HepG2 (cell line): ENCODE measurements around the gene ITSN2. TPM values are rescaled to one million over a fixed set of nuclear protein-coding genes. Genes with fewer than 3 reads are reported as not detected.

ENCODE experiments used
- ATAC-seq: fragments of 200-7000 bp; cut with Tn5 transposase; 3 replicates; pipeline ENCODE4 v1.9.1; 2020; ENCODE audit warnings: mild to moderate bottlenecking, moderate library complexity
- BruUV-seq: library from RNA; stranded (reverse); fragments of 400-500 nt; replicated peaks from 2 replicates; lab custom pipeline; 2021; lab: Mats Ljungman, UMichigan
- CTCF ChIA-PET: fragments of 300-600 bp; formaldehyde crosslinking; extraction: SDS; loops from one replicate; lab custom pipeline; 2021; ENCODE audit warnings: low total read pairs, inconsistent platforms, low intra/inter-chr PET ratio; lab: Yijun Ruan, JAX
- POLR2A ChIA-PET: fragments of 350-600 bp; sonication (Branson Sonifier 250); formaldehyde crosslinking; loops from one replicate; lab custom pipeline; 2020; ENCODE audit warnings: antibody characterized with exemption, inconsistent platforms; lab: Yijun Ruan, JAX
- DNase-seq: peaks from one replicate; pipeline ENCODE4 v3.0.0-alpha.2; 2015; ENCODE audit warnings: low spot score
- FAIRE-seq: peaks from 3 replicates; lab custom pipeline; 2011; peaks lifted over from hg19 to GRCh38; lab: Jason Lieb, UNC
- H2AFZ ChIP-seq: one replicate; pipeline ENCODE4 v1.6.1; 2011; ENCODE audit warnings: low read length, inconsistent platforms
- H3K27ac ChIP-seq: fragments of 300-600 bp; 3 replicates; pipeline ENCODE4 v1.8.0; 2011; ENCODE audit warnings: mixed run types, mild to moderate bottlenecking, mixed read lengths, low read length, inconsistent platforms; ENCODE audit not compliant: insufficient read depth; ENCODE audit errors: extremely low read length
- H3K27me3 ChIP-seq, 2 experiments: fragments of 200-600 bp in 1 of 2; 2 replicates in 1 of 2; 3 replicates in 1 of 2; pipeline versions ENCODE4 v1.6.0 to v1.8.0; 2011; ENCODE audit warnings: low read length in 2 of 2, mild to moderate bottlenecking in 2 of 2, moderate library complexity in 2 of 2, inconsistent platforms in 1 of 2; ENCODE audit not compliant: insufficient read depth in 2 of 2, control insufficient read depth in 1 of 2
- H3K36me3 ChIP-seq, 2 experiments: fragments of 200-600 bp in 1 of 2; replicated peaks in 1 of 2; 2 replicates in 1 of 2; 3 replicates in 1 of 2; pipeline versions ENCODE4 v1.5.1 to v1.8.0; 2011; ENCODE audit warnings: low read length in 2 of 2, inconsistent platforms in 1 of 2; ENCODE audit not compliant: insufficient read depth in 2 of 2, control insufficient read depth in 1 of 2
- H3K4me1 ChIP-seq: 2 replicates; pipeline ENCODE4 v1.5.1; 2012; ENCODE audit warnings: low read length, inconsistent platforms; ENCODE audit not compliant: insufficient read depth
- H3K4me2 ChIP-seq: 2 replicates; pipeline ENCODE4 v1.6.0; 2011; ENCODE audit warnings: low read depth, low read length, inconsistent platforms
- H3K4me3 ChIP-seq, 3 experiments: fragments of 200-600 bp in 1 of 3; sonication (generic), shearing (Covaris generic) in 1 of 3; replicated peaks in 1 of 3; 2 replicates each; pipeline ENCODE4 v1.5.1; 2011 to 2016; ENCODE audit warnings: low read length in 3 of 3, inconsistent platforms in 2 of 3, low read depth in 2 of 3, mild to moderate bottlenecking in 2 of 3, control low read depth in 1 of 3, mixed read lengths in 1 of 3; ENCODE audit not compliant: insufficient read depth in 1 of 3
- H3K79me2 ChIP-seq: one replicate; pipeline ENCODE4 v1.6.1; 2011; ENCODE audit warnings: low read length, inconsistent platforms; ENCODE audit not compliant: insufficient read depth
- H3K9ac ChIP-seq: 2 replicates; pipeline ENCODE4 v1.6.0; 2011; ENCODE audit warnings: mild to moderate bottlenecking, low read depth, low read length, inconsistent platforms; ENCODE audit not compliant: insufficient read depth
- H3K9me3 ChIP-seq: 2 replicates; pipeline ENCODE4 v1.5.1; 2012; ENCODE audit warnings: mild to moderate bottlenecking, low read length
- H4K20me1 ChIP-seq: 2 replicates; pipeline ENCODE4 v1.6.0; 2011; ENCODE audit warnings: inconsistent platforms, mild to moderate bottlenecking, low read length, moderate library complexity; ENCODE audit not compliant: insufficient read depth
- CTCF ChIP-seq: sonication (generic); formaldehyde crosslinking; IDR thresholded peaks from 2 replicates; pipeline ENCODE4 v1.5.0; 2020; ENCODE audit warnings: mild to moderate bottlenecking, missing genetic modification reagents, moderate library complexity
- HOXD1 ChIP-seq: sonication (generic); formaldehyde crosslinking; IDR thresholded peaks from 2 replicates; pipeline ENCODE4 v1.5.0; 2020; ENCODE audit warnings: missing genetic modification reagents
- IRF2 ChIP-seq: IDR thresholded peaks from 2 replicates; pipeline ENCODE4 v1.6.1; 2018; ENCODE audit warnings: missing genetic modification reagents, missing compliant biosample characterization
- KDM4B ChIP-seq: sonication (generic); formaldehyde crosslinking; IDR thresholded peaks from 2 replicates; pipeline ENCODE4 v1.4.0; 2020; ENCODE audit warnings: missing genetic modification reagents
- KDM5A ChIP-seq: fragments of 200-600 bp; sonication (generic); IDR thresholded peaks from 2 replicates; pipeline ENCODE4 v1.7.0; 2018; ENCODE audit warnings: antibody characterized with exemption, mild to moderate bottlenecking, low read length, borderline replicate concordance
- MED13 ChIP-seq: sonication (generic); formaldehyde crosslinking; IDR thresholded peaks from 2 replicates; pipeline ENCODE4 v1.5.0; 2020; ENCODE audit warnings: missing genetic modification reagents
- MTF1 ChIP-seq: sonication (generic); formaldehyde crosslinking; IDR thresholded peaks from 2 replicates; pipeline ENCODE4 v1.5.0; 2020; ENCODE audit warnings: missing genetic modification reagents
- TBP ChIP-seq: sonication (generic); formaldehyde crosslinking; IDR thresholded peaks from 2 replicates; pipeline ENCODE4 v1.5.0; 2020; ENCODE audit warnings: missing genetic modification reagents
- TMF1 ChIP-seq: sonication (generic); formaldehyde crosslinking; IDR thresholded peaks from 2 replicates; pipeline ENCODE4 v1.8.1; 2022; ENCODE audit warnings: low read depth, missing genetic modification reagents
- YEATS2 ChIP-seq: sonication (generic); formaldehyde crosslinking; IDR thresholded peaks from 2 replicates; pipeline ENCODE4 v1.4.0; 2020; ENCODE audit warnings: missing genetic modification reagents, borderline replicate concordance
- ZNF253 ChIP-seq: sonication (generic); formaldehyde crosslinking; IDR thresholded peaks from 2 replicates; pipeline ENCODE4 v1.8.0; 2022; ENCODE audit warnings: mild to moderate bottlenecking, missing genetic modification reagents, borderline replicate concordance
- ZNF703 ChIP-seq: sonication (generic); formaldehyde crosslinking; IDR thresholded peaks from 2 replicates; pipeline ENCODE4 v1.5.1; 2020; ENCODE audit warnings: missing genetic modification reagents, mild to moderate bottlenecking, moderate library complexity, borderline replicate concordance
- ZNF720 ChIP-seq: sonication (generic); formaldehyde crosslinking; IDR thresholded peaks from 2 replicates; pipeline ENCODE4 v1.4.0; 2020; ENCODE audit warnings: missing genetic modification reagents
- WGBS: methylation state at CpG from one replicate; pipeline ENCODE4 v1.1.6; 2017; ENCODE audit warnings: low lambda C conversion rate; 5-methylcytosine and 5-hydroxymethylcytosine counted together
- in situ Hi-C: cut with HindIII; loops from 2 replicates; pipeline ENCODE4 v1.10.0; 2017; ENCODE audit warnings: low pct_unique_long_range_greater_than_20kb; ENCODE audit not compliant: extremely low pct_ligation_motif_present
- intact Hi-C: fragments of 100-400 bp; cut with micrococcal nuclease; formaldehyde crosslinking; loops from one replicate; pipeline ENCODE4 v1.10.0; 2022; ENCODE audit not compliant: unreplicated experiment
- polyA plus RNA-seq, 8 experiments: library from polyadenylated mRNA; depleted of rRNA in 3 of 8; stranded (reverse) in 7 of 8; unstranded in 1 of 8; fragments of >200 nt; fragmentation: Illumina TruSeq in 4 of 8; extraction: Trizol in 4 of 8; gene quantifications; 2 replicates each; pipeline versions ENCODE4 v1.2.1 to v1.2.3, GENCODE V29; 2011 to 2016; ENCODE audit warnings: low read depth in 4 of 8, missing spikeins in 1 of 8, mixed read lengths in 1 of 8; ENCODE audit not compliant: insufficient read depth in 1 of 8
- total RNA-seq, 5 experiments: library from RNA; depleted of rRNA; stranded (reverse); fragments of >200 nt; fragmentation: Illumina TruSeq; extraction: Trizol; gene quantifications; 2 replicates each; pipeline ENCODE4 v1.2.3, GENCODE V29; 2016; ENCODE audit warnings: low read depth in 1 of 5
- TF ChIP-seq, protein P1 (sequence below): sonication (generic); formaldehyde crosslinking; IDR thresholded peaks from 2 replicates; pipeline ENCODE4 v1.4.0; 2020; ENCODE audit warnings: missing genetic modification reagents
- TF ChIP-seq, protein P2 (sequence below): sonication (generic); formaldehyde crosslinking; IDR thresholded peaks from 2 replicates; pipeline ENCODE4 v1.5.1; 2020; ENCODE audit warnings: missing genetic modification reagents, mild to moderate bottlenecking, borderline replicate concordance

Gene ITSN2
- total and polyA plus RNA-seq, 2 of the 13 experiments (the other 11 are each of a cell fraction or from before 2014, with no cell fraction given) = 26.0 to 26.6 TPM

- Histone ChIP-seq H4K20me1 (no peaks in the 10 kb centered on the region), H3K36me3 (no peaks in the 10 kb centered on the region), H3K9me3 (no peaks in the 10 kb centered on the region), H2AFZ (no peak overlapping the region), H3K27me3 (no peaks in the 10 kb centered on the region), H3K4me1 (no peaks in the 10 kb centered on the region), H3K4me2 (no peak overlapping the region), H3K9ac (no peak overlapping the region), H3K79me2 (peaks cover 72% of the 10 kb centered on the region), H3K27ac (no peak overlapping the region), H3K4me3 (no peak overlapping the region)
- peak; percentile 52; the same call in 1 of the 3 replicates for ATAC-seq
- ChIA-PET CTCF (no interaction called here), POLR2A (no interaction called here)
- DNase-seq = no peak
- FAIRE-seq = no peak
- in situ Hi-C loops (no loop called here), intact Hi-C loops (no loop called here)
- no peak for TF ChIP-seq YEATS2 (CRISPR knock-in tag)
- TF ChIP-seq MED13 (CRISPR knock-in tag) = no peak
- no peak for TF ChIP-seq TBP (CRISPR knock-in tag)
- TF ChIP-seq, protein P1, sequence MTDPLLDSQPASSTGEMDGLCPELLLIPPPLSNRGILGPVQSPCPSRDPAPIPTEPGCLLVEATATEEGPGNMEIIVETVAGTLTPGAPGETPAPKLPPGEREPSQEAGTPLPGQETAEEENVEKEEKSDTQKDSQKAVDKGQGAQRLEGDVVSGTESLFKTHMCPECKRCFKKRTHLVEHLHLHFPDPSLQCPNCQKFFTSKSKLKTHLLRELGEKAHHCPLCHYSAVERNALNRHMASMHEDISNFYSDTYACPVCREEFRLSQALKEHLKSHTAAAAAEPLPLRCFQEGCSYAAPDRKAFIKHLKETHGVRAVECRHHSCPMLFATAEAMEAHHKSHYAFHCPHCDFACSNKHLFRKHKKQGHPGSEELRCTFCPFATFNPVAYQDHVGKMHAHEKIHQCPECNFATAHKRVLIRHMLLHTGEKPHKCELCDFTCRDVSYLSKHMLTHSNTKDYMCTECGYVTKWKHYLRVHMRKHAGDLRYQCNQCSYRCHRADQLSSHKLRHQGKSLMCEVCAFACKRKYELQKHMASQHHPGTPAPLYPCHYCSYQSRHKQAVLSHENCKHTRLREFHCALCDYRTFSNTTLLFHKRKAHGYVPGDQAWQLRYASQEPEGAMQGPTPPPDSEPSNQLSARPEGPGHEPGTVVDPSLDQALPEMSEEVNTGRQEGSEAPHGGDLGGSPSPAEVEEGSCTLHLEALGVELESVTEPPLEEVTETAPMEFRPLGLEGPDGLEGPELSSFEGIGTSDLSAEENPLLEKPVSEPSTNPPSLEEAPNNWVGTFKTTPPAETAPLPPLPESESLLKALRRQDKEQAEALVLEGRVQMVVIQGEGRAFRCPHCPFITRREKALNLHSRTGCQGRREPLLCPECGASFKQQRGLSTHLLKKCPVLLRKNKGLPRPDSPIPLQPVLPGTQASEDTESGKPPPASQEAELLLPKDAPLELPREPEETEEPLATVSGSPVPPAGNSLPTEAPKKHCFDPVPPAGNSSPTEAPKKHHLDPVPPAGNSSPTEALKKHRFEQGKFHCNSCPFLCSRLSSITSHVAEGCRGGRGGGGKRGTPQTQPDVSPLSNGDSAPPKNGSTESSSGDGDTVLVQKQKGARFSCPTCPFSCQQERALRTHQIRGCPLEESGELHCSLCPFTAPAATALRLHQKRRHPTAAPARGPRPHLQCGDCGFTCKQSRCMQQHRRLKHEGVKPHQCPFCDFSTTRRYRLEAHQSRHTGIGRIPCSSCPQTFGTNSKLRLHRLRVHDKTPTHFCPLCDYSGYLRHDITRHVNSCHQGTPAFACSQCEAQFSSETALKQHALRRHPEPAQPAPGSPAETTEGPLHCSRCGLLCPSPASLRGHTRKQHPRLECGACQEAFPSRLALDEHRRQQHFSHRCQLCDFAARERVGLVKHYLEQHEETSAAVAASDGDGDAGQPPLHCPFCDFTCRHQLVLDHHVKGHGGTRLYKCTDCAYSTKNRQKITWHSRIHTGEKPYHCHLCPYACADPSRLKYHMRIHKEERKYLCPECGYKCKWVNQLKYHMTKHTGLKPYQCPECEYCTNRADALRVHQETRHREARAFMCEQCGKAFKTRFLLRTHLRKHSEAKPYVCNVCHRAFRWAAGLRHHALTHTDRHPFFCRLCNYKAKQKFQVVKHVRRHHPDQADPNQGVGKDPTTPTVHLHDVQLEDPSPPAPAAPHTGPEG (CRISPR knock-in tag) = no peak
- TF ChIP-seq KDM5A = no peak
- no peak for TF ChIP-seq KDM4B (CRISPR knock-in tag)
- TF ChIP-seq MTF1 (CRISPR knock-in tag) = no peak
- TF ChIP-seq CTCF (CRISPR knock-in tag) = no peak
- no peak for TF ChIP-seq ZNF720
- TF ChIP-seq HOXD1 (CRISPR knock-in tag) = no peak
- TF ChIP-seq ZNF253 (CRISPR knock-in tag) = no peak
- TF ChIP-seq ZNF703 (CRISPR knock-in tag) = no peak
- TF ChIP-seq, protein P2, sequence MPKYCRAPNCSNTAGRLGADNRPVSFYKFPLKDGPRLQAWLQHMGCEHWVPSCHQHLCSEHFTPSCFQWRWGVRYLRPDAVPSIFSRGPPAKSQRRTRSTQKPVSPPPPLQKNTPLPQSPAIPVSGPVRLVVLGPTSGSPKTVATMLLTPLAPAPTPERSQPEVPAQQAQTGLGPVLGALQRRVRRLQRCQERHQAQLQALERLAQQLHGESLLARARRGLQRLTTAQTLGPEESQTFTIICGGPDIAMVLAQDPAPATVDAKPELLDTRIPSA = no peak
- TF ChIP-seq TMF1 (CRISPR knock-in tag) = no peak
- no peak for TF ChIP-seq IRF2
- BruUV-seq = no TSS peak
- WGBS = 89% methylated on average over 1 of the region's 1 CpG
Observed at GRCh38 chr2:24351981-24352380, 8.4 kb downstream of the ITSN2 start.
